Measurements from ENCODE around the gene MAPK14. TPM values are rescaled to one million over a fixed set of nuclear protein-coding genes. Genes with fewer than 3 reads are reported as not detected.

MAPK14 gene
- total RNA-seq, 4 donors from 2014 or later = 44.4 to 91.7 (median 59.1) TPM

- Histone ChIP-seq H3K27ac (no peak overlapping the region), H3K27me3 (no peaks in the 10 kb centered on the region), H3K4me3 (no peak overlapping the region), H3K4me1 (peaks cover 0 to 40% (median 3%) of the 10 kb centered on the region in 3 donors), H3K36me3 (peaks cover 0 to 42% (median 10%) of the 10 kb centered on the region in 3 donors), H3K9me3 (no peaks in the 10 kb centered on the region)
- WGBS, 2 donors = 86 to 93% methylated on average over 2 of the region's 2 CpGs
- intact Hi-C loops (cut with DNase I) = no loop called here
- DNase-seq = no peak
- TF ChIP-seq POLR2A (IDR thresholded peaks at IDR 0.05) = no peak
- TF ChIP-seq, protein P1, sequence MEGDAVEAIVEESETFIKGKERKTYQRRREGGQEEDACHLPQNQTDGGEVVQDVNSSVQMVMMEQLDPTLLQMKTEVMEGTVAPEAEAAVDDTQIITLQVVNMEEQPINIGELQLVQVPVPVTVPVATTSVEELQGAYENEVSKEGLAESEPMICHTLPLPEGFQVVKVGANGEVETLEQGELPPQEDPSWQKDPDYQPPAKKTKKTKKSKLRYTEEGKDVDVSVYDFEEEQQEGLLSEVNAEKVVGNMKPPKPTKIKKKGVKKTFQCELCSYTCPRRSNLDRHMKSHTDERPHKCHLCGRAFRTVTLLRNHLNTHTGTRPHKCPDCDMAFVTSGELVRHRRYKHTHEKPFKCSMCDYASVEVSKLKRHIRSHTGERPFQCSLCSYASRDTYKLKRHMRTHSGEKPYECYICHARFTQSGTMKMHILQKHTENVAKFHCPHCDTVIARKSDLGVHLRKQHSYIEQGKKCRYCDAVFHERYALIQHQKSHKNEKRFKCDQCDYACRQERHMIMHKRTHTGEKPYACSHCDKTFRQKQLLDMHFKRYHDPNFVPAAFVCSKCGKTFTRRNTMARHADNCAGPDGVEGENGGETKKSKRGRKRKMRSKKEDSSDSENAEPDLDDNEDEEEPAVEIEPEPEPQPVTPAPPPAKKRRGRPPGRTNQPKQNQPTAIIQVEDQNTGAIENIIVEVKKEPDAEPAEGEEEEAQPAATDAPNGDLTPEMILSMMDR (IDR thresholded peaks at IDR 0.05) = no peak
These were observed 34.6 kb downstream of the MAPK14 start for GRCh38 chr6:36062247-36062646.

DNA sequence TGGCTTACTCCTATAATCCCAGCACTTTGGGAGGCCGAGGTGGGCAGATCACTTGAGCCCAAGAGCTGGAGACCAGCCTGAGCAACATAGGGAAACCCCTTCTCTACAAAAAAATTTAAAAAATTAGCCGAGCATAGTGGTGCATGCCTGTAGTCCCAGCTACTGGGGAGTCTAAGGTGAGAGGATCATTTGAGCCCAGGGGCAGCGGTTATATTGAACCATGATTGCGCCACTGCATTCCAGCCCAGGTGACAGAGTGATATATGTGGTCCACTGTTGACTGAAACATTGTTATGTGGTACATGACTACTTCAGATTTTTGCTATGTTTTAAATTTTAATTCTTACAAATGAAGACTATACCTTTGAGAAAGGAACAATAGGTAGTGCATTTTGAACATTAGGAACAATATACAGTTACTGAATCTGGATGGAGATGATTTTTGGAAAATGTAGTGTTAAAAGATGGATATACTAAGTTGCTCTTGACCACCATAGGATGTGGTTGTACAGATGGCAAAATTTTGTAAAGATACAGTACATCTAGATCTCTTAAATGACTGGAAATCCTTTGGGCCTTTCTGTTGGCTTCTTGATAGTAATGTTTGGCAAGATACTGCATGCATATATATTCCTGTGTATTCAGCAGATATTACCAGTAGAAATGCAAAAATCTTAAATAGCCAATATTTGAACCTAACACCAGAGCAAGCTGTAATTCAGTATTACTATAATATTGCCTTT, 35.9 kb downstream of the MAPK14 start:
- no peak for DNase-seq
- no peak overlapping the region for H3K27ac ChIP-seq
- no peaks in the 10 kb centered on the region for H3K27me3 ChIP-seq
- peaks cover 3 to 53% (median 8%) of the 10 kb centered on the region in 3 donors for H3K4me1 ChIP-seq
- intact Hi-C loops (cut with DNase I) = no loop called here
- H3K4me3 ChIP-seq = no peak overlapping the region
- no peak for TF ChIP-seq POLR2A (IDR thresholded peaks at IDR 0.05)
- TF ChIP-seq, protein P1 (IDR thresholded peaks at IDR 0.05) = no peak
- 90 to 92% methylated on average over 4 of the region's 4 CpGs for WGBS, 2 donors
- no peaks in the 10 kb centered on the region for H3K9me3 ChIP-seq
- H3K36me3 ChIP-seq = peaks cover 0 to 42% (median 10%) of the 10 kb centered on the region in 3 donors

- TF ChIP-seq POLR2A (IDR thresholded peaks at IDR 0.05) = no peak
- TF ChIP-seq, protein P1 (IDR thresholded peaks at IDR 0.05) = no peak
- intact Hi-C loops (cut with DNase I) = no loop called here
- Histone ChIP-seq H3K9me3 (no peaks in the 10 kb centered on the region), H3K27ac (no peak overlapping the region), H3K27me3 (no peaks in the 10 kb centered on the region), H3K4me1 (peaks cover 3 to 66% (median 8%) of the 10 kb centered on the region in 3 donors), H3K4me3 (no peak overlapping the region), H3K36me3 (peaks cover 0 to 33% (median 4%) of the 10 kb centered on the region in 3 donors)
- 87% methylated on average over 3 of the region's 3 CpGs for WGBS, 2 donors
- DNase-seq = no peak
These were observed 37.3 kb downstream of the MAPK14 start for GRCh38 chr6:36064770-36065396.

GRCh38 chr6:36065916-36066315, 38.3 kb downstream of the MAPK14 start:
- no peaks in the 10 kb centered on the region for H3K9me3 ChIP-seq
- TF ChIP-seq POLR2A (IDR thresholded peaks at IDR 0.05) = no peak
- TF ChIP-seq, protein P1 (IDR thresholded peaks at IDR 0.05) = no peak
- peaks cover 0 to 22% (median 0%) of the 10 kb centered on the region in 3 donors for H3K36me3 ChIP-seq
- H3K27ac ChIP-seq = no peak overlapping the region
- H3K27me3 ChIP-seq = no peaks in the 10 kb centered on the region
- no peak for DNase-seq
- intact Hi-C loops (cut with DNase I) = no loop called here
- H3K4me1 ChIP-seq = peaks cover 3 to 75% (median 8%) of the 10 kb centered on the region in 3 donors
- H3K4me3 ChIP-seq = no peak overlapping the region

DNA sequence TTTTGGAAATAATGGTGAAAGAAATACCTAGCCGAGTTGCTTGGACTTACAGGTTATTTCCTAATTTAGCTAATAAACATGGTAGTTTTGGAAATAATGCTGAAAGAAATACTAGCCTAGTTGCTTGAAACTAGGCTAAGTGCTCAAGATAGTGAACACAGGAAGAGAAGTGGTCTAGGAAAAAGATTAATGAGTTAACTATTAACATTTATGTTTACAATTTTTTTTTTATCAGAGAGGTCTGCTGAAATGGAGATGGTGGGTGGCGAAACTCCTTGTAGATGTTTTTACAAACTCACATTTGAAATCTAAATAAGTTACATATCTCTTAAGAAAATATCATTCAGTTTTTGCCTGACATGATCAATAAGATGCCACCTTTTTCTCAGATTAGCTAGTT, 39.2 kb downstream of the MAPK14 start:
- TF ChIP-seq POLR2A (IDR thresholded peaks at IDR 0.05) = no peak
- Histone ChIP-seq H3K4me3 (no peak overlapping the region), H3K36me3 (peaks cover 0 to 16% (median 0%) of the 10 kb centered on the region in 3 donors), H3K9me3 (no peaks in the 10 kb centered on the region), H3K27ac (no peak overlapping the region), H3K4me1 (peaks cover 4 to 84% (median 8%) of the 10 kb centered on the region in 3 donors), H3K27me3 (no peaks in the 10 kb centered on the region)
- 84 to 90% methylated on average over 2 of the region's 2 CpGs for WGBS, 2 donors
- no peak for DNase-seq
- intact Hi-C loops (cut with DNase I) = no loop called here
